Measurements from ENCODE around the gene ST6GALNAC3.

- TF ChIP-seq, protein P1, sequence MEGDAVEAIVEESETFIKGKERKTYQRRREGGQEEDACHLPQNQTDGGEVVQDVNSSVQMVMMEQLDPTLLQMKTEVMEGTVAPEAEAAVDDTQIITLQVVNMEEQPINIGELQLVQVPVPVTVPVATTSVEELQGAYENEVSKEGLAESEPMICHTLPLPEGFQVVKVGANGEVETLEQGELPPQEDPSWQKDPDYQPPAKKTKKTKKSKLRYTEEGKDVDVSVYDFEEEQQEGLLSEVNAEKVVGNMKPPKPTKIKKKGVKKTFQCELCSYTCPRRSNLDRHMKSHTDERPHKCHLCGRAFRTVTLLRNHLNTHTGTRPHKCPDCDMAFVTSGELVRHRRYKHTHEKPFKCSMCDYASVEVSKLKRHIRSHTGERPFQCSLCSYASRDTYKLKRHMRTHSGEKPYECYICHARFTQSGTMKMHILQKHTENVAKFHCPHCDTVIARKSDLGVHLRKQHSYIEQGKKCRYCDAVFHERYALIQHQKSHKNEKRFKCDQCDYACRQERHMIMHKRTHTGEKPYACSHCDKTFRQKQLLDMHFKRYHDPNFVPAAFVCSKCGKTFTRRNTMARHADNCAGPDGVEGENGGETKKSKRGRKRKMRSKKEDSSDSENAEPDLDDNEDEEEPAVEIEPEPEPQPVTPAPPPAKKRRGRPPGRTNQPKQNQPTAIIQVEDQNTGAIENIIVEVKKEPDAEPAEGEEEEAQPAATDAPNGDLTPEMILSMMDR (IDR thresholded peaks at IDR 0.05) = no peak
- TF ChIP-seq POLR2AphosphoS5 (IDR thresholded peaks at IDR 0.05; ENCODE audit: low read depth, low read length) (no peak), SIN3A (IDR thresholded peaks at IDR 0.05; ENCODE audit: borderline replicate concordance, insufficient read depth, low read depth, low read length) (no peak), REST (IDR thresholded peaks at IDR 0.05; ENCODE audit: insufficient read depth in 1 of 2, low read depth in 2 of 2, low read length in 1 of 2) (no peak), TCF7L2 (IDR thresholded peaks at IDR 0.05; ENCODE audit: low read depth, low read length) (no peak)
Measured at GRCh38 chr1:76068542-76068941, 6.0 kb upstream of the ST6GALNAC3 start.
